Fibroblast of lung (primary cell): ENCODE results near the gene SLC28A3. TPM values are rescaled to one million over a fixed set of nuclear protein-coding genes. Genes with fewer than 3 reads are reported as not detected.

Source experiments
- DNase-seq, 2 donors: peaks; one replicate each; pipeline versions ENCODE4 v3.0.0 to v3.0.0-alpha.2; 2010; ENCODE audit warnings: low read depth in 2 of 2
- H2AFZ ChIP-seq: 2 replicates; pipeline ENCODE4 v1.5.1; 2012; ENCODE audit warnings: low read length, control low read depth, inconsistent platforms
- H3K27ac ChIP-seq: 2 replicates; pipeline ENCODE4 v1.5.1; 2011; ENCODE audit warnings: low read length, control low read depth; ENCODE audit not compliant: insufficient read depth
- H3K27me3 ChIP-seq: 2 replicates; pipeline ENCODE4 v1.5.1; 2011; ENCODE audit warnings: mild to moderate bottlenecking, low read length; ENCODE audit not compliant: control insufficient read depth, insufficient read depth
- H3K36me3 ChIP-seq: 2 replicates; pipeline ENCODE4 v1.5.1; 2011; ENCODE audit warnings: low read length; ENCODE audit not compliant: control insufficient read depth, insufficient read depth
- H3K4me1 ChIP-seq: 2 replicates; pipeline ENCODE4 v1.5.1; 2011; ENCODE audit warnings: low read length; ENCODE audit not compliant: control insufficient read depth, insufficient read depth; ENCODE audit errors: extremely low read depth
- H3K4me2 ChIP-seq: 2 replicates; pipeline ENCODE4 v1.5.1; 2011; ENCODE audit warnings: low read length, control low read depth; ENCODE audit not compliant: insufficient read depth; ENCODE audit errors: extremely low read depth
- H3K4me3 ChIP-seq, 4 experiments: fragments of 200-600 bp in 1 of 4; sonication (generic) in 1 of 4; replicated peaks in 1 of 4; 2 replicates each; pipeline ENCODE4 v1.5.1; 2011 to 2016; ENCODE audit warnings: low read length in 4 of 4, low read depth in 3 of 4, mild to moderate bottlenecking in 3 of 4, control low read depth in 2 of 4, inconsistent platforms in 1 of 4, mixed read lengths in 1 of 4; ENCODE audit not compliant: insufficient read depth in 1 of 4; ENCODE audit errors: control extremely low read depth in 1 of 4
- H3K79me2 ChIP-seq: 2 replicates; pipeline ENCODE4 v1.5.1; 2012; ENCODE audit warnings: mild to moderate bottlenecking, low read length, inconsistent platforms; ENCODE audit not compliant: control insufficient read depth, insufficient read depth
- H3K9ac ChIP-seq: 2 replicates; pipeline ENCODE4 v1.5.1; 2011; ENCODE audit warnings: mild to moderate bottlenecking, low read length, control low read depth; ENCODE audit not compliant: insufficient read depth
- H3K9me3 ChIP-seq: 2 replicates; pipeline ENCODE4 v1.5.1; 2012; ENCODE audit warnings: low read depth, low read length; ENCODE audit not compliant: control insufficient read depth, insufficient read depth
- H4K20me1 ChIP-seq: 2 replicates; pipeline ENCODE4 v1.5.1; 2011; ENCODE audit warnings: low read length; ENCODE audit not compliant: control insufficient read depth, insufficient read depth; ENCODE audit errors: extremely low read depth
- EZH2 ChIP-seq: IDR thresholded peaks from 2 replicates; pipeline ENCODE4 v1.5.1; 2012; ENCODE audit warnings: low read length, control low read depth, mild to moderate bottlenecking; ENCODE audit errors: missing control alignments
- polyA plus RNA-seq, 2 donors: library from polyadenylated mRNA; depleted of rRNA in 1 of 2; stranded (reverse) in 1 of 2; unstranded in 1 of 2; fragments of >200 nt; gene quantifications; 2 replicates each; pipeline ENCODE4 v1.2.1, GENCODE V29; 2011 to 2012; ENCODE audit warnings: missing spikeins in 1 of 2
- total RNA-seq: library from RNA; depleted of rRNA; stranded (reverse); fragments of >200 nt; gene quantifications from 2 replicates; pipeline ENCODE4 v1.2.1, GENCODE V29; 2014
- TF ChIP-seq, protein P1 (sequence below), 2 donors: IDR thresholded peaks in 1 of 2; conservative IDR thresholded peaks in 1 of 2; 1 replicate in 1 of 2; 2 replicates in 1 of 2; pipeline ENCODE4 v1.5.1; 2011 to 2012; ENCODE audit warnings: low read length in 2 of 2, control low read depth in 1 of 2, inconsistent platforms in 1 of 2, low read depth in 1 of 2, mild to moderate bottlenecking in 1 of 2

SLC28A3 gene
- total and polyA plus RNA-seq, 2 donors (not counting 1 experiment from before 2014, with no cell fraction given), result 0.17 to 0.75 TPM

DNA sequence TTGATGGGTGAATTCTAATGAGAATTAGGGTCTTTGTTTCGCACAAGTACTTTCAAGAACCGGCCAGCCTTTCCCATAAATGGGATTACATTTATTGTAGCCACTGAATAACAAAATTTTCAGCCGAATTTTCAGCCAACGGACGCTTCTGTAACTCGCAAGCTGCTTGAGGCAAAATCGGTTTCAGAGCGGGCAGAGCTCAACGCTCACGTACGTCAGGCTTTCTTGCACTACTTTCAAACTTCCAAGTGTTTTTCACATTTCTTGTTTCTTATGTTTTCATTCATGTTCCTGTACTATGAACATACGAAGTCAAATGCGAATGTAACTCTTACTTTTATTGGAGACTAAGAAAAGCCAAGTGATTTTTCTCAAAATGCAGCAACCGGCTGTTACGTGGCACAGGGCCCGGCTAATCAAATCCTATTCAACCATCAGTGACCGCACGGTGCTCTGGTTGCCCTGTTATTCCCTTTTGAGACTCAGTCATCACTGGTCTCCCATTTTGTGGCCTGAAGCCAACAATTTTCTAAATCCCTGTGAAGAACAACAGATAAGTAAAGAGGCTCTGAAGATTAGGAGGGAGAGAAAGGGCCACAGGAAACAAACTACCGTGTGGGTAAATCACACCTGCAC, 68.5 kb downstream of the SLC28A3 start:
- peak; percentile 28 to 47 for DNase-seq
- no peaks in the 10 kb centered on the region for H3K36me3 ChIP-seq

DNA sequence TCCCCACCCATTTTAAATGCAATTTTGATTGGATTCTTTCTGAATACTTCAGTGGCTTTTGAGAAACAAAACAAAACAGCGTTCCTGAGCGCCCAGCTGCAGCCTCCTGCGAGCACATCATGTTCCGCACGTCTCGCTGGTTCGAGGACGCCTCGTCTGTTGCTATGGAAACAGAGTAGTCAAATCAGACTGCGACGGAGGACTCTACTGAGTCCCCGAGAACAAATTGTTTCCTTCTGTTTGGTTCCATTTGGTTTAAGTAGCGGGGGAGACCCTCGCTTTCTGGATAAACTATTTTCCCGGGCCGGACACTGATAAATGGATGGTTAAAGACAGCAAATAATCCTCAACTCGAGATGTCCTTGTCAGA, 69.0 kb downstream of the SLC28A3 start:
- H3K27ac ChIP-seq, result no peak overlapping the region
- H3K27me3 ChIP-seq, result peaks cover 2% of the 10 kb centered on the region
- H3K4me2 ChIP-seq, result peak overlapping the region; percentile 74
- no peak for TF ChIP-seq EZH2
- TF ChIP-seq, protein P1, sequence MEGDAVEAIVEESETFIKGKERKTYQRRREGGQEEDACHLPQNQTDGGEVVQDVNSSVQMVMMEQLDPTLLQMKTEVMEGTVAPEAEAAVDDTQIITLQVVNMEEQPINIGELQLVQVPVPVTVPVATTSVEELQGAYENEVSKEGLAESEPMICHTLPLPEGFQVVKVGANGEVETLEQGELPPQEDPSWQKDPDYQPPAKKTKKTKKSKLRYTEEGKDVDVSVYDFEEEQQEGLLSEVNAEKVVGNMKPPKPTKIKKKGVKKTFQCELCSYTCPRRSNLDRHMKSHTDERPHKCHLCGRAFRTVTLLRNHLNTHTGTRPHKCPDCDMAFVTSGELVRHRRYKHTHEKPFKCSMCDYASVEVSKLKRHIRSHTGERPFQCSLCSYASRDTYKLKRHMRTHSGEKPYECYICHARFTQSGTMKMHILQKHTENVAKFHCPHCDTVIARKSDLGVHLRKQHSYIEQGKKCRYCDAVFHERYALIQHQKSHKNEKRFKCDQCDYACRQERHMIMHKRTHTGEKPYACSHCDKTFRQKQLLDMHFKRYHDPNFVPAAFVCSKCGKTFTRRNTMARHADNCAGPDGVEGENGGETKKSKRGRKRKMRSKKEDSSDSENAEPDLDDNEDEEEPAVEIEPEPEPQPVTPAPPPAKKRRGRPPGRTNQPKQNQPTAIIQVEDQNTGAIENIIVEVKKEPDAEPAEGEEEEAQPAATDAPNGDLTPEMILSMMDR (conservative IDR thresholded peaks at IDR 0.05 in 1 of 2, IDR thresholded peaks at IDR 0.05 in 1 of 2; ENCODE audit: low read depth in 1 of 2, low read length in 2 of 2), result no peak
- no peak overlapping the region for H3K9ac ChIP-seq
- no peaks in the 10 kb centered on the region for H3K36me3 ChIP-seq
- no peaks in the 10 kb centered on the region for H3K79me2 ChIP-seq
- H3K4me1 ChIP-seq, result no peaks in the 10 kb centered on the region
- DNase-seq, result peak; percentile 64 to 79
- no peaks in the 10 kb centered on the region for H4K20me1 ChIP-seq
- no peaks in the 10 kb centered on the region for H3K9me3 ChIP-seq
- peak overlapping the region; percentile 63 for H2AFZ ChIP-seq
- peak overlapping the region; percentile 43 to 53 (median 48) for H3K4me3 ChIP-seq

More for the DNA sequence above, 68.5 kb downstream of the SLC28A3 start:
- H2AFZ ChIP-seq, result peak overlapping the region; percentile 63
- H3K27ac ChIP-seq, result no peak overlapping the region
- no peak overlapping the region for H3K9ac ChIP-seq
- H3K27me3 ChIP-seq, result peaks cover 2% of the 10 kb centered on the region
- H4K20me1 ChIP-seq, result no peaks in the 10 kb centered on the region
- no peaks in the 10 kb centered on the region for H3K9me3 ChIP-seq
- H3K4me3 ChIP-seq, result peak overlapping the region; percentile 43 to 53 (median 48)
- TF ChIP-seq, protein P1 (conservative IDR thresholded peaks at IDR 0.05 in 1 of 2, IDR thresholded peaks at IDR 0.05 in 1 of 2; ENCODE audit: low read depth in 1 of 2, low read length in 2 of 2), result no peak
- no peak for TF ChIP-seq EZH2
- H3K4me1 ChIP-seq, result no peaks in the 10 kb centered on the region
- no peaks in the 10 kb centered on the region for H3K79me2 ChIP-seq
- H3K4me2 ChIP-seq, result peak overlapping the region; percentile 74

DNA sequence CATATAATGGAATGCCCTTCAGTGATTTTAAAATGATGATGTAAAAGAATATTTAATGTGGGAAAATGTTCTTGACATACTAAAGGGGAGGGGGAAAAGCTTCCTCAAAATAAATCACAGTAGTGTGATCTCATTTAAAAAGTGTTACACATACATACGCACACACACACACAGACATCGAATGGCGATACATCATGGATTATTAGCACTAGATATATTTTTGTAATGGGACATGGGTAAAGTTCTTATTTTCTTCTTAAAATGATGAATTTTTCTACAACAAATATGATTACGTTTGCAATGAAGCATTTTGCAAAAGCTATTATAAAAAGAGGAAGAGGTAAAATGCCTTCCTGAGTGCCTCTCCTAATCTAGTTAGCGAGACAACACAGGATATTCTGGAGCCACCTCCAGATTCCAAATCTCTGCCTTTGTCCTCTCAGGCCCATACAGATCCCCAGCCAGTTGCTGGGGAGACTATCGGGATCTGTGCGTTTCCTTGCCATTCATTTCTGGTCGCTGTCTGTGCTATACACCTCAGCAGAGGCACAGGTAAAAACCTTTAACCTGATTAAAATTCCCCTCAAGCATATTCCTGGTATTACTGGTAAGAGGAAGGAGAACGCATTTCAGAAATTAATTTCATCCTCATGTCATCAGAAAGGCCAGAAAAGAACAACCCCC, 69.6 kb downstream of the SLC28A3 start:
- no peaks in the 10 kb centered on the region for H3K4me1 ChIP-seq
- H3K9me3 ChIP-seq, result no peaks in the 10 kb centered on the region
- H2AFZ ChIP-seq, result peak overlapping the region; percentile 63
- H3K36me3 ChIP-seq, result no peaks in the 10 kb centered on the region
- TF ChIP-seq EZH2, result no peak
- TF ChIP-seq, protein P1 (conservative IDR thresholded peaks at IDR 0.05 in 1 of 2, IDR thresholded peaks at IDR 0.05 in 1 of 2; ENCODE audit: low read depth in 1 of 2, low read length in 2 of 2), result no peak
- H3K4me3 ChIP-seq, result peak overlapping the region; percentile 43 to 53 (median 48)
- H4K20me1 ChIP-seq, result no peaks in the 10 kb centered on the region
- no peak for DNase-seq
- peak overlapping the region; percentile 74 for H3K4me2 ChIP-seq
- no peak overlapping the region for H3K27ac ChIP-seq
- no peaks in the 10 kb centered on the region for H3K79me2 ChIP-seq
- H3K9ac ChIP-seq, result no peak overlapping the region
- H3K27me3 ChIP-seq, result peaks cover 2% of the 10 kb centered on the region
